GM21619 (cell line): ENCODE results near the gene RAET1L.
"Not testable (repeated sequence)": the region's sequence is repeated elsewhere in the genome, so short reads cannot be mapped to it uniquely, and the experiment has no call there.

Source experiments
- ATAC-seq: cut with Tn5 transposase; IDR thresholded peaks from one replicate; pipeline ENCODE4 v1.9.1; 2021; ENCODE audit not compliant: unreplicated experiment

Gene RAET1L

GRCh38 chr6:150046943-150047342, 21.6 kb upstream of the RAET1L start:
- no peak for ATAC-seq

GRCh38 chr6:150044621-150045145, 19.4 kb upstream of the RAET1L start:
- no peak for ATAC-seq

GRCh38 chr6:150043501-150044412, 18.4 kb upstream of the RAET1L start:
- no peak for ATAC-seq

- ATAC-seq: no peak
Observed at GRCh38 chr6:150043096-150043495, 17.8 kb upstream of the RAET1L start.

GRCh38 chr6:150038202-150039062, 13.1 kb upstream of the RAET1L start:
- no peak for ATAC-seq

GRCh38 chr6:150037526-150038201, 12.3 kb upstream of the RAET1L start:
- ATAC-seq: no peak

- ATAC-seq: no peak
Observed at GRCh38 chr6:150036081-150036480, 10.7 kb upstream of the RAET1L start.

GRCh38 chr6:150033207-150033771, 8.0 kb upstream of the RAET1L start:
- ATAC-seq: no peak

GRCh38 chr6:150032598-150032997, 7.3 kb upstream of the RAET1L start:
- ATAC-seq: no peak

GRCh38 chr6:150030611-150031010, 5.3 kb upstream of the RAET1L start:
- ATAC-seq: no peak

- ATAC-seq: no peak
Observed at GRCh38 chr6:150029749-150030148, 4.4 kb upstream of the RAET1L start.

- ATAC-seq: no peak
Observed at GRCh38 chr6:150029276-150029675, 3.9 kb upstream of the RAET1L start.

- ATAC-seq: no peak
Observed at GRCh38 chr6:150028799-150029198, 3.5 kb upstream of the RAET1L start.

- ATAC-seq: no peak
Observed at GRCh38 chr6:150027806-150028565, 2.7 kb upstream of the RAET1L start.

- ATAC-seq: no peak
Observed at GRCh38 chr6:150026976-150027805, 1.9 kb upstream of the RAET1L start.

- no peak for ATAC-seq
Observed at GRCh38 chr6:150024646-150025155, 631 bp downstream of the RAET1L start.

GRCh38 chr6:150024021-150024420, 1.3 kb downstream of the RAET1L start:
- ATAC-seq: not testable (repeated sequence)

GRCh38 chr6:150021870-150022269, 3.5 kb downstream of the RAET1L start:
- ATAC-seq: not testable (repeated sequence)
